ENCODE results near the gene EMX1. TPM values are rescaled to one million over a fixed set of nuclear protein-coding genes. Genes with fewer than 3 reads are reported as not detected.
A peak's percentile ranks its signal among the peaks of the same experiment; 100 is the strongest.

The EMX1 gene
- total and polyA plus RNA-seq, 2 of the 13 experiments (the other 11 are each of a cell fraction or from before 2014, with no cell fraction given), result 0.62 to 4.9 TPM

DNA sequence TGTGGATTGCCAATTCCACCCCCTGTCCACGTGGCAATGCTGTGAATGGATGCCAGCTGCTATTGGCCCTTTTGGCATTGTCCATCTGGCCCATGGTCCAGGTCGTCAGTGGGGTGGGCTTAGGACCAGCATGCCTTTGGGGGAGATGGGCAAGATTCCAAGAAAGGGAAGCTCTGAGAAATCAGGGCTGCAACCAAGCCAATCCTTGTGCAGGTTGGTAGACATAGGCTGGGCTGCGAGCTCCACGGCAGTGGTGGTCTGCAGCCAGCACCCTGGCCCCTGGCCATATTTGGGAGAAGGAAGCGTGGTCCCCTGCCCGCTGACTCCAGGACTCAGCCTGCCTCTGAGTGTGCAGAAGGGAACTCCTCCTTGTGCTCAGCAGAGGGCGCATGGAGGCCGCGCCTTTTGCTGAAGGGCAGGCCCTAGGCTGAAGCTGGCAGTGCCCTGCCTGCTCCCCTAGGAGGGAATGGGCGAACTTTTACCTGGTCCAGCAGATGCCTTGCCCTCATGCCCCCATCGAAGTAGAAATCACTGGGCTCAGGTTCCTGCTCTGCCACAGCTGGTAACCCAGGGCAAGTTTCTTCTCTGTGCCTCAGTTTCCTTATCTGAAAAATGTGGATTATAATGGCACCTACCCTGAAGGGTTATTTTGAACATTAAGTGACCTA is 24.7 kb upstream of the EMX1 start (continued):
- TF ChIP-seq, protein P1, sequence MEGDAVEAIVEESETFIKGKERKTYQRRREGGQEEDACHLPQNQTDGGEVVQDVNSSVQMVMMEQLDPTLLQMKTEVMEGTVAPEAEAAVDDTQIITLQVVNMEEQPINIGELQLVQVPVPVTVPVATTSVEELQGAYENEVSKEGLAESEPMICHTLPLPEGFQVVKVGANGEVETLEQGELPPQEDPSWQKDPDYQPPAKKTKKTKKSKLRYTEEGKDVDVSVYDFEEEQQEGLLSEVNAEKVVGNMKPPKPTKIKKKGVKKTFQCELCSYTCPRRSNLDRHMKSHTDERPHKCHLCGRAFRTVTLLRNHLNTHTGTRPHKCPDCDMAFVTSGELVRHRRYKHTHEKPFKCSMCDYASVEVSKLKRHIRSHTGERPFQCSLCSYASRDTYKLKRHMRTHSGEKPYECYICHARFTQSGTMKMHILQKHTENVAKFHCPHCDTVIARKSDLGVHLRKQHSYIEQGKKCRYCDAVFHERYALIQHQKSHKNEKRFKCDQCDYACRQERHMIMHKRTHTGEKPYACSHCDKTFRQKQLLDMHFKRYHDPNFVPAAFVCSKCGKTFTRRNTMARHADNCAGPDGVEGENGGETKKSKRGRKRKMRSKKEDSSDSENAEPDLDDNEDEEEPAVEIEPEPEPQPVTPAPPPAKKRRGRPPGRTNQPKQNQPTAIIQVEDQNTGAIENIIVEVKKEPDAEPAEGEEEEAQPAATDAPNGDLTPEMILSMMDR (CRISPR knock-in tag; IDR thresholded peaks at IDR 0.05), result peak; percentile 89
- TF ChIP-seq, protein P2, sequence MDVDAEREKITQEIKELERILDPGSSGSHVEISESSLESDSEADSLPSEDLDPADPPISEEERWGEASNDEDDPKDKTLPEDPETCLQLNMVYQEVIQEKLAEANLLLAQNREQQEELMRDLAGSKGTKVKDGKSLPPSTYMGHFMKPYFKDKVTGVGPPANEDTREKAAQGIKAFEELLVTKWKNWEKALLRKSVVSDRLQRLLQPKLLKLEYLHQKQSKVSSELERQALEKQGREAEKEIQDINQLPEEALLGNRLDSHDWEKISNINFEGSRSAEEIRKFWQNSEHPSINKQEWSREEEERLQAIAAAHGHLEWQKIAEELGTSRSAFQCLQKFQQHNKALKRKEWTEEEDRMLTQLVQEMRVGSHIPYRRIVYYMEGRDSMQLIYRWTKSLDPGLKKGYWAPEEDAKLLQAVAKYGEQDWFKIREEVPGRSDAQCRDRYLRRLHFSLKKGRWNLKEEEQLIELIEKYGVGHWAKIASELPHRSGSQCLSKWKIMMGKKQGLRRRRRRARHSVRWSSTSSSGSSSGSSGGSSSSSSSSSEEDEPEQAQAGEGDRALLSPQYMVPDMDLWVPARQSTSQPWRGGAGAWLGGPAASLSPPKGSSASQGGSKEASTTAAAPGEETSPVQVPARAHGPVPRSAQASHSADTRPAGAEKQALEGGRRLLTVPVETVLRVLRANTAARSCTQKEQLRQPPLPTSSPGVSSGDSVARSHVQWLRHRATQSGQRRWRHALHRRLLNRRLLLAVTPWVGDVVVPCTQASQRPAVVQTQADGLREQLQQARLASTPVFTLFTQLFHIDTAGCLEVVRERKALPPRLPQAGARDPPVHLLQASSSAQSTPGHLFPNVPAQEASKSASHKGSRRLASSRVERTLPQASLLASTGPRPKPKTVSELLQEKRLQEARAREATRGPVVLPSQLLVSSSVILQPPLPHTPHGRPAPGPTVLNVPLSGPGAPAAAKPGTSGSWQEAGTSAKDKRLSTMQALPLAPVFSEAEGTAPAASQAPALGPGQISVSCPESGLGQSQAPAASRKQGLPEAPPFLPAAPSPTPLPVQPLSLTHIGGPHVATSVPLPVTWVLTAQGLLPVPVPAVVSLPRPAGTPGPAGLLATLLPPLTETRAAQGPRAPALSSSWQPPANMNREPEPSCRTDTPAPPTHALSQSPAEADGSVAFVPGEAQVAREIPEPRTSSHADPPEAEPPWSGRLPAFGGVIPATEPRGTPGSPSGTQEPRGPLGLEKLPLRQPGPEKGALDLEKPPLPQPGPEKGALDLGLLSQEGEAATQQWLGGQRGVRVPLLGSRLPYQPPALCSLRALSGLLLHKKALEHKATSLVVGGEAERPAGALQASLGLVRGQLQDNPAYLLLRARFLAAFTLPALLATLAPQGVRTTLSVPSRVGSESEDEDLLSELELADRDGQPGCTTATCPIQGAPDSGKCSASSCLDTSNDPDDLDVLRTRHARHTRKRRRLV (CRISPR knock-in tag; IDR thresholded peaks at IDR 0.05), result no peak
- TF ChIP-seq KAT2B (IDR thresholded peaks at IDR 0.05; ENCODE audit: borderline replicate concordance, low read depth, low read length) (no peak), PAF1 (CRISPR knock-in tag; IDR thresholded peaks at IDR 0.05) (peak; percentile 33; the same call in 1 of the 2 replicates), ZNF430 (CRISPR knock-in tag; IDR thresholded peaks at IDR 0.05) (no peak), ZNF274 (CRISPR knock-in tag; IDR thresholded peaks at IDR 0.05) (0 out of 2 replicates have a peak, but pooled peaks have one; percentile 54), GPN1 (CRISPR knock-in tag; IDR thresholded peaks at IDR 0.05; ENCODE audit: borderline replicate concordance) (no peak), ATM (IDR thresholded peaks at IDR 0.05; ENCODE audit: borderline replicate concordance) (no peak), KLF12 (CRISPR knock-in tag; IDR thresholded peaks at IDR 0.05; ENCODE audit: borderline replicate concordance) (no peak), ONECUT2 (CRISPR knock-in tag; IDR thresholded peaks at IDR 0.05) (no peak), GATA4 (IDR thresholded peaks at IDR 0.05; ENCODE audit: borderline replicate concordance, low read depth) (no peak)
- TF ChIP-seq, protein P3, sequence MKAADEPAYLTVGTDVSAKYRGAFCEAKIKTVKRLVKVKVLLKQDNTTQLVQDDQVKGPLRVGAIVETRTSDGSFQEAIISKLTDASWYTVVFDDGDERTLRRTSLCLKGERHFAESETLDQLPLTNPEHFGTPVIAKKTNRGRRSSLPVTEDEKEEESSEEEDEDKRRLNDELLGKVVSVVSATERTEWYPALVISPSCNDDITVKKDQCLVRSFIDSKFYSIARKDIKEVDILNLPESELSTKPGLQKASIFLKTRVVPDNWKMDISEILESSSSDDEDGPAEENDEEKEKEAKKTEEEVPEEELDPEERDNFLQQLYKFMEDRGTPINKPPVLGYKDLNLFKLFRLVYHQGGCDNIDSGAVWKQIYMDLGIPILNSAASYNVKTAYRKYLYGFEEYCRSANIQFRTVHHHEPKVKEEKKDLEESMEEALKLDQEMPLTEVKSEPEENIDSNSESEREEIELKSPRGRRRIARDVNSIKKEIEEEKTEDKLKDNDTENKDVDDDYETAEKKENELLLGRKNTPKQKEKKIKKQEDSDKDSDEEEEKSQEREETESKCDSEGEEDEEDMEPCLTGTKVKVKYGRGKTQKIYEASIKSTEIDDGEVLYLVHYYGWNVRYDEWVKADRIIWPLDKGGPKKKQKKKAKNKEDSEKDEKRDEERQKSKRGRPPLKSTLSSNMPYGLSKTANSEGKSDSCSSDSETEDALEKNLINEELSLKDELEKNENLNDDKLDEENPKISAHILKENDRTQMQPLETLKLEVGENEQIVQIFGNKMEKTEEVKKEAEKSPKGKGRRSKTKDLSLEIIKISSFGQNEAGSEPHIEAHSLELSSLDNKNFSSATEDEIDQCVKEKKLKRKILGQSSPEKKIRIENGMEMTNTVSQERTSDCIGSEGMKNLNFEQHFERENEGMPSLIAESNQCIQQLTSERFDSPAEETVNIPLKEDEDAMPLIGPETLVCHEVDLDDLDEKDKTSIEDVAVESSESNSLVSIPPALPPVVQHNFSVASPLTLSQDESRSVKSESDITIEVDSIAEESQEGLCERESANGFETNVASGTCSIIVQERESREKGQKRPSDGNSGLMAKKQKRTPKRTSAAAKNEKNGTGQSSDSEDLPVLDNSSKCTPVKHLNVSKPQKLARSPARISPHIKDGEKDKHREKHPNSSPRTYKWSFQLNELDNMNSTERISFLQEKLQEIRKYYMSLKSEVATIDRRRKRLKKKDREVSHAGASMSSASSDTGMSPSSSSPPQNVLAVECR (CRISPR knock-in tag; IDR thresholded peaks at IDR 0.05; ENCODE audit: borderline replicate concordance), result no peak
- TF ChIP-seq, protein P4, sequence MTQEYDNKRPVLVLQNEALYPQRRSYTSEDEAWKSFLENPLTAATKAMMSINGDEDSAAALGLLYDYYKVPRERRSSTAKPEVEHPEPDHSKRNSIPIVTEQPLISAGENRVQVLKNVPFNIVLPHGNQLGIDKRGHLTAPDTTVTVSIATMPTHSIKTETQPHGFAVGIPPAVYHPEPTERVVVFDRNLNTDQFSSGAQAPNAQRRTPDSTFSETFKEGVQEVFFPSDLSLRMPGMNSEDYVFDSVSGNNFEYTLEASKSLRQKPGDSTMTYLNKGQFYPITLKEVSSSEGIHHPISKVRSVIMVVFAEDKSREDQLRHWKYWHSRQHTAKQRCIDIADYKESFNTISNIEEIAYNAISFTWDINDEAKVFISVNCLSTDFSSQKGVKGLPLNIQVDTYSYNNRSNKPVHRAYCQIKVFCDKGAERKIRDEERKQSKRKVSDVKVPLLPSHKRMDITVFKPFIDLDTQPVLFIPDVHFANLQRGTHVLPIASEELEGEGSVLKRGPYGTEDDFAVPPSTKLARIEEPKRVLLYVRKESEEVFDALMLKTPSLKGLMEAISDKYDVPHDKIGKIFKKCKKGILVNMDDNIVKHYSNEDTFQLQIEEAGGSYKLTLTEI (CRISPR knock-in tag; conservative IDR thresholded peaks at IDR 0.05), result no peak
- TF ChIP-seq, protein P5, sequence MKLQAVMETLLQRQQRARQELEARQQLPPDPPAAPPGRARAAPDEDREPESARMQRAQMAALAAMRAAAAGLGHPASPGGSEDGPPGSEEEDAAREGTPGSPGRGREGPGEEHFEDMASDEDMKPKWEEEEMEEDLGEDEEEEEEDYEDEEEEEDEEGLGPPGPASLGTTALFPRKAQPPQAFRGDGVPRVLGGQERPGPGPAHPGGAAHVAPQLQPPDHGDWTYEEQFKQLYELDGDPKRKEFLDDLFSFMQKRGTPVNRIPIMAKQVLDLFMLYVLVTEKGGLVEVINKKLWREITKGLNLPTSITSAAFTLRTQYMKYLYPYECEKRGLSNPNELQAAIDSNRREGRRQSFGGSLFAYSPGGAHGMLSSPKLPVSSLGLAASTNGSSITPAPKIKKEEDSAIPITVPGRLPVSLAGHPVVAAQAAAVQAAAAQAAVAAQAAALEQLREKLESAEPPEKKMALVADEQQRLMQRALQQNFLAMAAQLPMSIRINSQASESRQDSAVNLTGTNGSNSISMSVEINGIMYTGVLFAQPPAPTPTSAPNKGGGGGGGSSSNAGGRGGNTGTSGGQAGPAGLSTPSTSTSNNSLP (IDR thresholded peaks at IDR 0.05; ENCODE audit: low read depth, low read length), result no peak

Measured in HepG2 (cell line).